HG02970 (cell line): ENCODE data around the gene C2orf69.
"Not testable (repeated sequence)": the region's sequence is repeated elsewhere in the genome, so short reads cannot be mapped to it uniquely, and the experiment has no call there.

Source experiments
- ATAC-seq: cut with Tn5 transposase; IDR thresholded peaks from one replicate; pipeline ENCODE4 v1.9.1; 2021; ENCODE audit warnings: mild to moderate bottlenecking, moderate library complexity, moderate number of reproducible peaks; ENCODE audit not compliant: unreplicated experiment, low FRiP score

Gene C2orf69

DNA sequence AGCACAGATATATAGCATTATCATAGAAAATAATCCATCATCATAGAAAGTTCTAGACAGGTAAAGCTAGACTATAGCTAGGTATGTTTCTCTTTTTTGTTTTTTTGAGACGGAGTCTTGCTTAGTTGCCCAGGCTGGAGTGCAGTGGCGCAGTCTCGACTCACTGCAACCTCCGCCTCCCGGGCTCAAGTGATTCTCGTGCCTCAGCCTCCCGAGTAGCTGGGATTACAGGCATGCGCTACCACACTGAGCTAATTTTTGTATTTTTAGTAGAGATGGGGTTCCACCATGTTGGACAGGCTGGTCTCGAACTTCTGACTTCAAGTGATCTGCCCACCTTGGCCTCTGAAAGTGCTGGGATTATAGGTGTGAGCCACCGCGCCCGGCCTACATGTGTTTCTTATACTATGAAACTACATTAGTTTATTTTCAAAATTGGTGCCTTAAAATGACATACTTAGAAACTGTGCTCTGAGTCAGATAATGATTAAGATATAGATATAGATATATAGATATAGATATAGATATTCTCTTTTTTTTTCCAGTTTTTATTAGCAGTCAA lies 1.5 kb downstream of the C2orf69 start:
- not testable (repeated sequence) for ATAC-seq

DNA sequence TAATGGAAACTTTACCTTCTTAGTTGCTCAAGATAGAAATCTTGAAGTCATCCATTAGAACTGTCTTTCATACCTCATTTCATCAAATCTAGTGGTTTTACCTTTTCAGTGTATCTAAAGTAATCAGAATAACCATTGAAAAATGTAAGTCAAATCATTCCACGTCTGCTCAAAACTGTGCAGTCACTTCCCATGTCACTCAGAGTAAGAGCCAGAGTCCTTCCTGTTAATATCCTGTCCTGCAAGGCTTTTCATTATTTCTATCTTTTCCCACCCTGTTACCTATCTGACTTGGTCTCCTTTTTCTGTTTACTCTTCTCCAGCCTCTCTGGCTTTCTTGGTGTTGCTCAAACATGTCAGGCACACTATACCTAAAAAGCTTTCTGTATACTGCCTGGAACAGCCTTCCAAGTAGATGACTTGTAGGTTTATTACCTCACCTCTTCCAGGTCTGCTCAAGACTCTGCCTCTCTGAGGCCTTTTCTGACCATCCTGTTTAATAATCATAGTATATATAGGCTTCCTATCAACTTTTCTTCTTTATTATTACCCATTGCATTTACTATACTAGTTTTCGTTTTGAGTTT lies 3.4 kb downstream of the C2orf69 start:
- no peak for ATAC-seq

DNA sequence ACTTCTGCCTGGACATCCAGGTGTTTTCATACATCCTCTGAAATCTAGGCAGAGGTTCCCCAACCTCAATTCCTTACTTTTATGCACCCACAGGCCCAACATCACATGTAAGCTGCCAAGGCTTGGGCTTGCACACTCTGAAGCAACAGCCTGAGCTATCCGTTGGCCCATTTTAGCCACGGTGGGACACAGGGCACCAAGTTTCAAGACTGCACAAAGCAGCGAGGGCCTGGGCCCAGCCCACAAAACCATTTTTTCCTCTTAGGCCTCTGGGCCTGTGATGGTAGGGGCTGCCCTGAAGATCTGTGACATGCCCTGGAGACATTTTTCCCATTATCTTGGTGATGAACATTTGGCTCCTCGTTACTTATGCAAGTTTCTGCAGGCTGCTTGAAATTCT lies 5.9 kb downstream of the C2orf69 start:
- ATAC-seq: no peak

DNA sequence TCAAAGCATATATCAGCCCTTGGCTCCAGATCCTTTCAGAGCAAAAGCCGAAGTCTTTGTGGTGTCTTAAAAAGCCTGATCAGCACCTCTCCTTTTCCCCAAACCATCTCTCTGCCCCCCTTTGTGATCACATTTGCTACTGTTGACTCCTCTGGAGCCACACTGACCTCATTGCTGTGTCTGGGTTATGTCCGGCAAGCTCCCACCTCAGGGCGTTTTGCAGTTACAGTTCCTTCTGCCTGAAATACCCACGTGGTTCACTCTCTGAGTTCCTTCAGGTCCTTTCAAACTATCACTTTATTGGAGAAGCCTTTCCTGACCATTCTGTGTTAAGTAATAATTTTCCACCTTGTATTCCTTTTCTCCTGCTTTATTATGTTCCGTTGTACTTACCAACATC lies 11.8 kb downstream of the C2orf69 start:
- no peak for ATAC-seq

DNA sequence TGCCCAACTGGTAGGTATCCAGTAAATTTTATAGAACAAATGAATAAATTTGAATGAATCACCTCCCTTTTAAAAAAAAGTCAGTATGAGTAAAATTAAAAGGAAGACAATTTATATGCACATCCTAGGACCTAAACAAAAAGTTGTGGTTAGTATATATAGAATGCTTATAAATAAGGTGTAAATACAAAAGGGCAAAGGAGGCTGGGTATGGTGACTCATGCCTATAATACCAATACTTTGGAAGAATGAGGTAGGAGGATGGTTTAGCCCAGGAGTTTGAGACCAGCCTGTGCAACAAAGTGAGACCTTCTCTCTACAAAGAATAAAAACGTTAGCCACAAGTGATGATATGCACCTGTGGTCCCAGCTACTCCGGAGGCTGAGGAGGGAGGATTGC lies 12.8 kb downstream of the C2orf69 start:
- no peak for ATAC-seq

DNA sequence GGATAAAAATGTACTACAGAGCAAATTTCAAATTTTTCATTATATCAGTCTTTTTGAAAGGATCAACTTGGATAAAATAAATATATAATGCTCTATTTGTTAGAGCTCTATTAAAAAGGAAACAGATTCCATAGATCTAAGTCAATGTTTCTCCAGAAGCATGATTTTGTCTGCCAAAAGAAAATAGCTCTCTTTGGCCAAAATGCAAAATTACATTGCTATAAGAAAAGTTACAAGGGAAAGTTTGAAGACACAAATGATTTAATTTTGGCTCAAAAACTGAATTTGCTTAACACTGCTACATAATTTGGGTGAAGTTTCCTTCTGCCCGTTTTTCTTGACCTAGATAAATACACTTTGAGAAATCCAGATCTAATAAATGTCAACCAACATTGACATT lies 15.7 kb downstream of the C2orf69 start:
- no peak for ATAC-seq

DNA sequence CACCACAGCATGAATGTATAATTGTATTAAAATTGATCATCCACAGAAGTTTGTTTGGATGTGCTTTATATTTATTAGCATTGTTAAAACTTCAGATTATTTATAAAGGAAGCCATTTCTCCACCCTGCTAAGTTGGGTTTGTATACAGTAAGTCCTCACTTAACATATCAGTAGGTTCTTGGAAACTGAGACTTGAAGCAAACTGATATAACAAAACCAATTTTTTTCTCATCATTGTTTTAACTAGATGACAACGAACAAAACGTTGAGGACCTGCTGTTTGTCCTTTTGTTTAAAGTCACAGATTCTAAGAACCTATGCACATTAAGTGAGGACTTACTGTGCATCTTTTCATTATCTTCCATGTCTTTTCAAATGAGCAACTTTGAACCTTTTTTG lies 17.1 kb downstream of the C2orf69 start:
- ATAC-seq: no peak

DNA sequence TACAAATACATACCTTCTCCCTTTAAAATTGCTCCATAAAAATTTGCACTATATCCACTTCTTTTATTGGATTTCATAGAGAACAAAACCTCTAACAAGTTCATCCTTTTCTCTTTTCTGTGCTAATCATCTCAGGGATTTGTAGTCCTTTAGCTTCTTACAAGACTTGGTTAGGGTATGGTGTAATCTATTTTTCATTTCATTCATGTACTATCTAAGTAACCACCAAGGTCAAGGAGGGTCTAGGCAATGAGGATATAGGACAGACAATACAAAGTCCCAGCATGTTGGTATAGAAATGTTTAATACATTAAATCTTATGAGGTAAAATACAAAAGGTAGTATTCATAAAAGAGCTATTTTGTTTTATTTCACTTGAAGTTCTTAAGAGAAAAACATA lies 17.5 kb downstream of the C2orf69 start:
- ATAC-seq: no peak

DNA sequence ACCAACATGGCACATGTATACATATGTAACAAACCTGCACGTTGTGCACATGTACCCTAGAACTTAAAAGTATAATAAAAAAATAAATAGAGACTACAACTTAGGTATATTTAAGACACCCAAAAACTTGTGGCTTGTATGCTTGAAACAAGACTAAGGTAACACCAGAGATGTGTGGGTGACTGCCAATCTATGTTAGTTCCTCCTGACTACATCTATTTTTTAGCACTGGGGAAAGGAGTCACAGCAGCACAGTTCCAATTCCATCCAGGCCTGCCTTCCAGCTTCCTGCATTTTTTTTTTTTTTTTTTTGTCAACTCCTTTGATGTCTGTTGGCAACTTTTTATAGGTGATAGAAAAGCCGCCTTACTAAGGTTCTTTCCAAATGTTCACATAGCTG lies 18.2 kb downstream of the C2orf69 start:
- ATAC-seq: no peak

DNA sequence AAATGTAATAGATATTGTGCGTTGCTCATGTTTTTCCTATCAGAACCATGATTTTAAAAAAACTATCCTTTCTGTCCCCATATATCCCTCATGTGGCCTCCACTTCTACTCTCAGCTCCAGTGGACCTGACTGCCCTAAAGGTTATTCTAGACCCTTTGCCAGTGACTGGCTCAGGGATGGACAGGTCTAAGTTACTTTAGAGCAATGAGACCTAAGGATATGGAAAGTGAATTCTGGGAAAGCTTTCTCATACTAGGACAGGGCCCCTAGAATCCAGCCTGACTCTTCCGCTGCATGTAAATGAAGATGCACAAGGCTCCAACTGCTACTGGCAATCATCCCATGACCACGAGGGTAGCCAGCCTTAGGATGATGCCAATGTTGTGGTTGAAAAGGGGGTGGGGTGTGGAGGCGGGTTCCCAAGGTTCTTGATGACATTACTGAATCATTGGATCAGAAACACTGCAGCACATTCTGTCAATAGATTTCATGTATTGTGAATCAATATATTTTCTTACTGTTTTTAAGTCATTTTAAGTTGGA lies 21.3 kb downstream of the C2orf69 start:
- ATAC-seq: no peak

DNA sequence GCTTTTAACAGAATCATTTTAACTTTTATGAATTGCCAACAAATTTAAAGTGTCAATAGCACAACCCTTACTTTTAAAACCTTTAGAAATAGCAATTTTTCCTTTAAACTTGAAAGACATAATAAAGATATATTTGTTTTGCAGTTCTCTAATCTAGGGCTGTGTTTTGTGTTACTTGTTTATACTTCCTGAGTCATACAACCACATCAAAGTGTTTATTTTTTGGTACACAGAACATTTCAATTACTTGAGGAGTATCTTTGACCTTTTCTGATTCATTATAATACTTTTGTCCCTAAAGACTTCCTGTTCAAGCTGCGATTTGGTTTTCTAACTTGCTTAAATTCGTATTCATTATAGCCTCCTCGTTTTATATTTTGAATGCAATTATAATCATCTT lies 22.4 kb downstream of the C2orf69 start:
- ATAC-seq: no peak

DNA sequence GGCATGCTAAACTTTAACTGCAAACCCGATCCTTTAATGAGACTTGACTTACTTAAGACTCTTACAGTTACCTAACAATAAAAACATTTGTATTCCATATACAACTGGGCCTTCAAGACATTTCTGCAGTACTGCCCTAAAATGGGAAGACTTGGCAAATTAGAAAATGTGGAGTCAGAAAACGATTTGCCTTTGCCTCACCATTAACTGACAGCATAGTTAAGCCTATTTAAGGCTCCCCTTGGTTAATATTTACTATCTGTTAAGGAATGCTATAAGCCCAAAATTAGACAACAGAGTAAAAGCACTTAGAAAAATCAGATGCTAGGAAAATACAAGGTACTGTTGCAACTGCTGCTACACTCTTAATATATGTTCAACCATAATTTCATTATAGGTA lies 25.5 kb downstream of the C2orf69 start:
- no peak for ATAC-seq

DNA sequence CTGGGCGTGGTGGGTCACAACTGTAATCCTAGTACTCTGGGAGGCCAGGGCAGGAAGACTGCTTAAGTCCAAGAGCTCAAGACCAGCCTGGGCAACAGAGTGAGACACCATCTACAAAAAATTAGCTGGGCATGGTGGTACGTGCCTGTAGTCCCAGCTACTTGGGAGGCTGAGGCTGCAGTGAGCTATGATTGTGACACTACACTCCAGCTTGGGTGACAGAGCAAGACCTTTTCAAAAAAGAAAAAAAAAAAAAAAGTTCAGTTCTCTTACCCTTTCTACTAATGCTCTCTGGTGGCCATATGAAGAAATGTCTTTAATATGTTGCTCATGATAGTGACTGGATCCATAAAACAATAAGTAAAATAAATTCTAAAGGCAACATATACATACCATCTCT lies 29.3 kb downstream of the C2orf69 start:
- ATAC-seq: no peak

DNA sequence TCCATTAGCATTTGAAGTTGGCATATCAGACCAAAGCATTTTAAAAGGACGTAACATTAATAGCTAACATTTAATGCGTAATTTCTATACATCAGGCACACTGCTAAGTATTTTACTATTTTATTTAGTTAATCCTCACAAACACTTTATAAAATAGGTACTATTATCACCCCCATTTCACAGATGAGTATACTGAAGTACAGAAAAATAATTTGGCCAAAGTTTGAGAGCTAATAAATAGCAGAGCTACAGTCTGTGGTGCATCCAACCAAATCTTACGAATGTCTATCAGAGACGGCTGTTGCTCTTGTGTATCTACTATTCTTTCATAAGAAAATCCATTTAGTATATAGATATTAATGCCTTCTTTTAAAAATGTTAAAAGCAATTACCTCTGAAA lies 32.3 kb downstream of the C2orf69 start:
- ATAC-seq: no peak

DNA sequence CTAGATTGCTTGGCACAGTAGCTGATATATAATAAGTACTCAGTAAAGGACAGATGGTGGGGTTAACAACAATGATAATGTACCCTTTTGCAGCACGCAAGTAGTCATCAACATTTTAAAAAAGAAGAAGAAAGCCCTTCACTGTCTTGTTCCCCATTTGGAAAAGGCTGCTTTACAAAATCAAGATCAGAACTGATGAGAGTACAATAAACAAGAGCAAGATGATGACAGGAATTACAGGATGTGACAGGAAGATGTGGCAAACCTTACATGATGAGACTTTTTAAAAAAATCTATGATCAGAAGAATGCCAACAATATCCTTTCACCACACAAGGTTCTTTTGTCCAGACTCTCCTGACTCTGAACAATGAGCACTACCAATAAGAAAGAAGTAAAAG lies 35.1 kb downstream of the C2orf69 start:
- no peak for ATAC-seq

DNA sequence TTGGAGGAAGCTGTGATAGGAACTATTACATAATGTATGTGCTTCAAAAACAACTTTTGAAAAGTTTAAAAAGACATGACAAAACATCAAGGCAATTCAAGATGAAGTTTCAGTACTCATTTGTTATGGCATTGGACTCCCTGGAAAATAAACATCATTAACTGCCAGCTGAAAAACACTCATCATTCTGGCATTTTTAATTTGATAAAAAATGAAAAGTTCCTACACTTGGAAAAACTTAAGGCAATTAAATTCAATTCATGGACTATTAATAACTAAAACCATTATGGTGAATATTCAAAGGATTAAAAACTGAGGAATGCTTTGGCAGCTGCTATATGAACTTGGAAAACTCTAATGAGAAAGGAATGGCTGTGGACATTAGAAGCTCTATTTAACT lies 35.7 kb downstream of the C2orf69 start:
- no peak for ATAC-seq

DNA sequence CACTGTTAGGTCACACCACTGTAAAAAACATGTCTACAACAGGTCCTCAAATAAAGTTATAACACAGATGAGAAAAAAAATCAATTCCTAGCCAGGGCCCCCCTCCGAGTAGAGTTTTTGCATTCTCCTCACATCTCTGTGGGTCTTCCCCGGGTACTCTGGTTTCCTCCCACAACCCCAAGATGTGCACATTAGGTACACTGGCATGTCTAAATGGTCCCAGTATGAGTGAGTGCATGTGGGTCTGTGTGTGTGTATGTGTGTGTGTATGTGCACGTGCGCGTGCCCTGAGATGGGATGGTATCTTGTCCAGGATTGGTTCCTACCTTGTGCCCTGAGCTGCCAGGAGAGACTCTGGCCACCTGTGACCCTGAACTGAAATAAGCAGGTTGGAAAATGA lies 39.3 kb downstream of the C2orf69 start:
- no peak for ATAC-seq

DNA sequence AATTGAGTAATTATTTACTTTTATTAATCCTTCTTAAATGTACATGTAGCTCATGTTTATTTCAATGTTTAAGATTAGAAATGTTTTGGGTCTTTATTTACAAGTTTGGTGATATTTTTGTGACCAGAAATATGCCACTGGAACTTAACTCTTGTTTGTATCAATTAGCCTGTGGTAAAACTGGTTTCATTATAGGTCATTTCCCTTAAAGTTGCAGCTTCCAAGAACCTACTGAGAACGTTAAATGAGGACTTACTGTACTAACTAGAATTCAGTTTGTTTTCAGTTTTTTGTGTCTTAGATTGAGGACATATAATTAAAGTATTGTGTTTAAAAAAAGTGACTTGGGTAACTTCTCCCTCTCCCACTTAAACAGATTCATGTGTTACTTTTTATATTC lies 39.9 kb downstream of the C2orf69 start:
- no peak for ATAC-seq

DNA sequence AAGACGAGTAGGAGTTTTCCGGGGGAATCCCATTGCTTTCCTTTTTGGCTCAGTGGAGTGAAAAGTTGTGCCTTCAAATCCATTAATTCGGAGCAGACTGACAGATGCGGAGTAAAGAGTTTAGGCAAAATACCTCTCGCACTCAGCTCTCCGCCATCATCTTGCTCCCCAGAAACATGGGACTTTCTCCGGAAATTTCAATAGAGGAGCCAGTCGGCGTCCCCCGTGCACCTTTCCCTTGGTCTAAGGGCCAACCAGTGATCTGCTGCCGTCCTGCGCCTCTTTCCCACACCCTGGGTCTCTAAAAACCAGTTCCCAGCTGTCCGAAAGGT lies 43.9 kb downstream of the C2orf69 start:
- ATAC-seq: peak; percentile 28

DNA sequence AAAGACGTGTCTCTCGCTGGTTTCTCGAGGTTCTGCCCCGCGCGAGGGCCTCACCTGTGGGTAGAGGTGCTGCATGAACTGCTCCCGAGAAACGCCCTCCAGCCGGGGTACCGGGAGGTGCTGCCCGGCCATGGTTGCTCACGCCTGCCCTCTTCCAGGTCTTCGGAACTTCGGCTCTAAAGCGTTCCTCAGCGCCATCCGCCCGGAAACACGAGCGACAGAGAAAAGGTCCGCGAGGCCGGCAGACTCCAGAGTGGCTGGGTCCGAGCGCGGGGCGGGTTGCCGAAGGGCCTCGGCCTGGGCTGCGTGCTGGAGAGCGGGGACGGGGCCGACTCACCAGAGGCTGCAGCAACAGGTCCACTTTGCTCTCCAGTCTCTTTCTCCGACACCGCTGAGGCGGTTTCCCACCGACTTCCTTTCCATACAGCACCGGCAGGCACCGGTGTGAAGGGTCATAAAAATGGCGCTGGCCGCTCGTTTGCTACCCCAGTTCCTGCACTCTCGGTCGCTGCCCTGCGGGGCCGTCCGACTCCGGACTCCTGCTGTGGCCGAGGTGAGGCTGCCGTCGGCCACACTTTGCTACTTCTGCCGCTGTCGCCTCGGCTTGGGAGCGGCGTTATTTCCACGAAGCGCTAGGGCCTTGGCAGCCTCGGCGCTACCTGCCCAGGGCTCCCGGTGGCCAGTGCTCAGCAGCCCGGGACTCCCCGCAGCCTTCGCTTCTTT lies 44.4 kb downstream of the C2orf69 start, which contains the start of the genes MAIP1 and TYW5:
MAIP1 (plus strand) TSS at position 244 of the 723 bp plus-strand sequence; CDS start at position 461, 217 bp downstream.
TYW5 (minus strand) TSS at position 153 of the 723 bp plus-strand sequence; CDS start at position 132, 21 bp downstream.
- peak; percentile 81 for ATAC-seq

DNA sequence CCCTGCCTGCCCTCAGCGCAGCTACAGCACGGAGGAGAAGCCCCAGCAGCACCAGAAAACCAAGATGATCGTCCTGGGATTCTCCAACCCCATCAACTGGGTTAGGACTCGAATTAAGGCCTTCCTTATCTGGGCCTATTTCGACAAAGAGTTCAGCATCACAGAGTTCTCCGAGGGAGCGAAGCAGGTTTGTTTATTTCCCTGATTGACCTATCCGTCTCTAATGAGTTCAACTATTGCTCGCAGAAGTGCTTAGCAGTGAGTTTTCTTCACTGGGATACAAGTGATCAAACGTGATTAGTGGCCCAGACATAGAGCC lies 44.9 kb downstream of the C2orf69 start:
- no peak for ATAC-seq

DNA sequence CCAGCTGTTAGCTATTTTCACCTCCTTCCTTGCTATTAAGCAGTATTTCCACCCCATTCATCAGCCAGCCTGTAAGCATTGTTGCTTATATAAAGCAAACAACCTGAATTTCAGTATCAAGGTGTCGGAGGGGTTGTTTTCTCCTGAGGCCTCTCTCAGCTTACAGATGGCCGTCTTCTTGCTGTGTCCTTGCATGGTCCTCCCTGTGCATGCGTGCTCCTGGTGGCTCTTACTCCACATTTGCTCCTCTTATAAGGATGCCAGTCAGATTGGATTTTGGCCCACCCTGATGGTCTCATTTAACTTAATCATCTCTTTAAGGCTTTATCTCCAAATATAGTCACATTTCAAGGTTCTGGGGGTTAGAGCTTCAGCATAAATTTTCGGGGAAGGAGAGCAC lies 46.9 kb downstream of the C2orf69 start:
- ATAC-seq: no peak
